GM19238 (cell line): ENCODE results near the gene GPSM1.

ENCODE experiments used
- DNase-seq: peaks from one replicate; pipeline ENCODE4 v3.0.0; 2011; ENCODE audit warnings: low spot score; ENCODE audit not compliant: insufficient read length

The GPSM1 gene

DNA sequence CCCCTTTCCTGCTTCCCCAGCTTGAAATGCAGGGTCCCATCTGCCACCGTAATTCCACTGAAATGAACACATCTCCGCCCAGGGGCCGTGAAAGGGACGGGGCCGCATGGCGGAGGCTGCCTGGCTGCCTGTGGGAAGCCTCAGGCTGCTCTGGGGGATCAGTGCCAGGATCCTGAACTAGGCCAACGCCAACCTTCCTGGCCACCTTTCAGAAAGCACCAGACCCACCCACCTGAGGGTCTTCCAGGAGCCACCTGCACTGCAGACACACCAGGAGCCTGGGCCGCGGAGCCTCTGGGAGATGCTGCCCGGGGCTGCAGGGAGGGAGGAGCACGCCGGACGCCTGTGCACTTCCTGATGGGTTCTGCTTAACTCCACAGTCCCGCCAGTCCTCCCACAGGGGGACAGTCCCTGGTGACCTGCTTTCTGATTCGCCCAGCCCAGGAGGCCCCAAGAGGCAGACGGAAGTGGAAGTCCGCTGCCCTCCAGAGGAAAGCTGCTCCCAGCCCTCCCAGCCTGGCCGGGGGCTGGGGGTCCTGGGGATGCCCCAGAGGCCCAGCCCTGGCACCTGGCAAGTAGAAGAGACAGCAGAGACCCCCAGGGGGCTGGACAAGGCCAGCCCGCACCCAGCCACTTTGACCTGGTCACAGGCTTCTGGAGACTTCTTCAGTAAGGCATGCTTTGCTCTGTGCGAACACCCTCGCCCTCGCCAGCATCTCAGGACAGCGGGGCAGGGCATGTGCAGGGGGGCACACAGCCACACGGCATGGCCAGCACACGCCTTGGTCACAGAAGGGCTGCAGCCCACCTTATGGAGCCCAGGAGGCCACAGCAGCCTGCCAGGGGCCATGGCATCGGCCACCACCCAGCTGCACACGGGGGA is 46.2 kb downstream of the GPSM1 start, which contains the start of gene CARD9:
Gene CARD9, minus strand, starts transcription at position 370 of the 883 bp plus-strand sequence. CDS start 1,591 bp downstream, outside the sequence.
- DNase-seq: no peak

DNA sequence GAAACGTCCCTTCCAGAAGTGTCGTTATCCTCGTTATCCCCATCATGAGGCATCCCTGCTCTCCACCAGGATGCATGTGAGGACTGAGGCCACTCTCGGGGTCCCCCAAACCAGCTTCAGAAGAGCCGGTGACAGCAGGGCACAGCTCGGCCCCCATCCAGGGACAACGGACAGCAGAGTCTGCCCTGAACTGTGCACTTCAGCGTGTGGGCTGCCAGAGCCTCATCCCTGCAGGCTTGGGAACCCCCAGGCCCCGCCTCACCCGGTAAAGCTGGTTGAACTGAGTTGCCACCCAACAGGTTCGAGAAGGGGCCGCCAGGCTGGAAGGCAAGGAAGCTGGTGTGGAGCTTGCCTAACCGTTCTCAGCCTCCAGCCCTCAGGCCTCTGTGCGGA is 46.8 kb downstream of the GPSM1 start:
- no peak for DNase-seq

DNA sequence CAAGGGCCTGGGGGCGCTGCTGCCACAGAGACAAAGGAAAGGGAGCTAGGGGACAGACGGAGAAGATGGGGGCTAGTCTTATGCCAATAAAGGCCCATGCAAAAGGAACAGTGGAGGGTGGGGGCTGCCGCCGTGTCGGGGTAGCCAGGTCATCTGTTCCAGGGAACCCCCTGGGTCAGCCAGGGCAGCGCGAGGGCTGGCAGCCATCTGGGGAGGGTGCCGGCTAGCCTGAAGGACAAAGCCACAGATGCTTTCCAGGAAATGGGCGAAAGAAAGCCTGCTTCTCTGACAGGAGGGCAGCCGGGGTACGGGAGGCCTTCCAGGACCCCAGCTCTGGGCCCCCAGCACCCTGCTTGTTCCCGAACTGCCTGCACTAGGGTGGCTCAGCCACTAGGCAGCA is 47.8 kb downstream of the GPSM1 start:
- no peak for DNase-seq

DNA sequence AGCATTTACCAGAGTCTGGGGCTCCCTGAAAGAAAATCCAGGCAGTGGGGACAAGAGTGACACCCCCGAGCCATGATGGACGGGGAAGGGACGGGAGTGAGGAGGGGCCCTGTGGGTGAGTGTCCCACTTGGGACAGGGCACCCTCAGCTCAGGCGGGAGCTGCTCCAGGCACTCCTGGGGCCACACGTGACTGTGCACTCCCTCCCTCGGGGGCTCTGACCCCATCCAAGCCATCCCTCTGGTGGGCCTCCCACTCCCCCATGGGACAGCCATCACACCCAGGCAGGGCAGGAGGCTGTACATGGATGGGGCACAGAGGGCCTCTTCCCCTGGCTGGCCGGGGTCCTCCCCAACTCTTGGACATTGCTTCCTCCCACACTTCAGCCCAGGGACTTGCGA is 49.1 kb downstream of the GPSM1 start:
- DNase-seq: no peak

DNA sequence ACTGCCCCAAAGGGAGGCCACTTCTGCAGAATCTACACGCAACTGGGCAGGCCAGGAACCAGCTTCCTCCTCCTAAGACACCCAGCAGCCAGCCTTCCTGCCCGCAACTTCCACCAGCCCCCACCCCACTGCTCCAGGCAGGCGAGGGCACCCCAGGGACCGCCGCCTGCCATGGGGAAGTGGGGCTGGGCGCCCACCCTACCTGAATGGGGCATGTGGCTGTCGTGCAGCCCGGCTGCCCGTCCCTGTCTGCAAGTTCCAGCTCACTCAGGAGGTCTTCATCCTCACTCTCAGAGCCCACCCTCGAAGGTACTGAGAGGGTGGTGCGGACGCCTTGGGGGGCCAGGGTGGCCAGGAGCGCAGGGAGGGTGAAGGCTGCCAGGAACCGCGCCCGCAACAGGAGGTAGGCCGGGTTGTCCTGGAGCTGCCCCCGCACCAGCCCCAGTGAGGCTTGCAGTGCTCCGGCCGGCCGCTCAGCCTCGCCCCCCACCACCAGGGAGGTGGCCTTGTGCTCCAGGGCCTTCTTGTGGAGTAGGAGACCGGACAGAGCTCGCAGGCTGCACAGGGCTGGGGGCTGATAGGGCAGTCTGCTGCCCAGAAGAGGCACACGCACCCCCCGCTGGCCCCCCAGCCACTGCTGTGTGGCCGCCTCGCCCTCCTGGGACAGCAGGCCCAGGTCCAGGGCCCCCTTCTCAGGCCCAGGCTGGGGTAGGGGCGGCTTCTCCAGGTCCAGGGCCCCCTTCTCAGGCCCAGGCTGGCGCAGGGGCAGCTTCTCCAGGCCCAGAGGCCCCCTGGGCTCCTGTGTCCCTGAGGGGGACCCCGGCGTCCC is 50.2 kb downstream of the GPSM1 start:
- DNase-seq: no peak

DNA sequence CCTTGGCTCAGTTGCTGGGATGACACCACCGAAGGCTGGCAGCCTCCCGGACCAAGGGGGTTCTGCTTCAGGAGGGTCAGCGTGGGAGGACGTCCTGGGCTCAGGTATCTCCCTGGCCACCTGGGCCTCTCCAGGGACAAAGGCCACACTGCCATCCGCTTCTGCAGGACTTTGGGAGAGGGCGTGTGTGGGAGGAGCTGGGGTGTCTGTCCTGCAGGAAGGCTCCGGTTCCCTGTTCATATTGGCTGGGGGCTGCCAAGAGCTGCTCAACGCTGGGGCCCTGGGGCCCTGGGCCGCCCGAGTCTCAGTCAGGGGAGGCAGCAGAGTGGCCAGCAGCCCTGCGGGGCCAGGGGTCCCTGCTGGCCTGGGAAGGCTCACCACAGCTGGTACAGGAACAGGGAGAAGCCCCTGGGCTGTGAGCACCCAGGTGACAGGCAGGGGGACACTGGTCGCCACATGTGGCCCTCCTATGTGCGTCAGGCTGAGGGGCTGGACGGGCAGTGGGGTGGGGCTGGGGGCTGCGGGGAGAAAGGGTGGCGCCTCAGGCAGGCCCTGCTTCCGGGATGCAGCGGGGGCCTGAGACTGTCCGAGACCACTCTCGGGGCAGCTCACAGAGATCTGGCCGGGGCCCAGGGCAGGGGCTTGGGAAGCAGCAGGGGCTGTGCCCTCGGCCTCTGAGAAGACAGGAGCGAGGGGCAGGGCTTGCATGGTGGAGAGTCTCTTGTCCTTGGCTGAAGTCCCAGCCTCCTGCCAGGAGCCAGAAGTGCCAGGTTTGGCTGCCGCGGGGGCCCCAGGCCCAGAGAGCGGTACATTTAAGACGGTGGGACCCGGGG is 51.0 kb downstream of the GPSM1 start:
- DNase-seq: no peak

DNA sequence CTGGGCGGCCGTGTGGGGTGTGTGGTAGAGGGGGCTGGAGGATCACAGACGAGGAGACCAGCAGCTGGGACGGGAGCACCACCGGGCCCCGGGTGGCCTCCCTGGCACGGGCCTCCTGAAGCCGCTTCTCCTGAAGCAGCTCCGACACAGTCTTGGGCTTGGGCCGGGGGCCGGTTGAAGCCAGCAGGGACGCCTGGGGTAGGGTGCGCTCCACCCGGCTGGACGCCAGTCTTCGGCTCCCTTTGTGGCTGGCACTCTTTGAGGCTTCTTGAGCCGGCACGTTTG is 51.6 kb downstream of the GPSM1 start:
- no peak for DNase-seq

DNA sequence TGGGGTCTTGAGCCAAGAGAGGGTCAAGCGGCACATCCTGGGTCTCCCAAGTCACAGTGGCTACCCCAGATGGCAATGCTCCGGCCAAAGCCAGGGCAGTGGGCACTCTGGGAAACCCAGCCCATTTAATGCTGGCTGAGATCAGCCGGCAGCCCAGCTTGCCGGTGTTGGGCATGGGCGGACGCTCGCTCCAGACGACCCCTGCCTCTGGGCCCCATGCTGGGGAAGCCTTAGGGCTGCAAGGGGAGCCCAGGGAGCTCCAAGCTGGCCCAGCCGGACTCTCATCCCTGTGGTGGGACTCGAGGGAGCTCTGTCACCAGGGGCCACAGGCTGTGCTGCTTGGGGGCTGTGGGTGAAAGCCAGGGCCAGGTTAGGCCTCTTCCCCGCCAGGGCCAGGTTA is 52.1 kb downstream of the GPSM1 start:
- DNase-seq: no peak

DNA sequence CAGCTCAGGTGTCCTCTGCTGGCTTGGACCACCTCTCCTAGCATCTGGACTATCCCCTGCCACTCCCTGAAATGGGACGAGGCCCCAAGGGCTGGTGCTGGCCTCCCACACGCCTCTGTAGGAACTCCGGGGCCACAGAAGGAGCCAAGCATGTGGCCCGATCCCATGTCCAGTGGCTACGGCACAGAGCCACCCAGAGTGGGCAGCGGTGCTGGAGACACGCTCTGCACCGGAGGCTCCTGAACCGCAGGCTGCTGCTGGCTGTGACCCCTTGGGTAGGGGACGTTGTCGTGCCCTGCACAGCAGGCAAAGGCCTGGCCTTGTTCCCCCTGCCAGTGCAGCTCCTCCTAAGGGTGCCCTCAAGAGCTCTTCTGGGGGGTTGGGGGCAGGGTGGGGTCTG is 52.6 kb downstream of the GPSM1 start:
- DNase-seq: no peak

DNA sequence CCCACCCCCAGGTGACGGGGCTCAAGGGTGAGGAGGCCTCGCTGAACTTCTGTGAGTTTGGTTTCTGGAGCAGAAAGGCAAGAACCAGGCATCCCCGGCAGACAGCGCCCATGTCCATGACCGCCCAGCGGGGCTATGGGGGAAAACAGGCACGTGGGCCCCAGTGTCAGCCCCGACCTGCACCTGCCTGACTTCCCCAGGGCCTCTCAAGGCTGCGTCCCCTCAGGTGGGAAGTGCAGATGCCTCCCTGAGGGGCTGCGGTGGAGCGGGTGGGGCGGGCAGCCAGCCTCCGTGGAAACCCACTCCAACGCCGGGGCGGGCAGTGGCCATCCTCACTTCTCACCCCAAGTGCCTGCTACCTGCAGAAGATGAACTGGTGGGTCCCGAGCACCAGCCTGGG is 53.0 kb downstream of the GPSM1 start:
- no peak for DNase-seq

DNA sequence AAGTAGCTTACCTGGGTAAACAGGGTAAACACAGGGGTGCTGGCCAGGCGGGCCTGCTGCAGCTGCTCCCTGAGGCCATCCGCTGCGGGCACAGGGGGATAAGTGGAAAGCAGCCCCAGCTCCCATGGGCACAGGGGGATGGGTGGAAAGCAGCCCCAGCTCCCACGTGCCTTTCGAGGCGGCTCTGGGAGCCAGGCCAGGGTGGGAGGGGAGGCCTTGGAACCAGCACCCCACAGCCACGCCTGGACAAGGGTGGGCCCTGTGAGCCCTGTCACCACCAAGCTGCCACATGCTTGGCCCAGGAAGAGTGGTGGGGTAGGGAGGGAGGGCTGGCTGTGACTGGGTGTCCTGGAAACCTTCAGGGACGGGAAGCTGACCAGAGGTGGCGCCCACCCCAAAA is 54.0 kb downstream of the GPSM1 start:
- DNase-seq: no peak

DNA sequence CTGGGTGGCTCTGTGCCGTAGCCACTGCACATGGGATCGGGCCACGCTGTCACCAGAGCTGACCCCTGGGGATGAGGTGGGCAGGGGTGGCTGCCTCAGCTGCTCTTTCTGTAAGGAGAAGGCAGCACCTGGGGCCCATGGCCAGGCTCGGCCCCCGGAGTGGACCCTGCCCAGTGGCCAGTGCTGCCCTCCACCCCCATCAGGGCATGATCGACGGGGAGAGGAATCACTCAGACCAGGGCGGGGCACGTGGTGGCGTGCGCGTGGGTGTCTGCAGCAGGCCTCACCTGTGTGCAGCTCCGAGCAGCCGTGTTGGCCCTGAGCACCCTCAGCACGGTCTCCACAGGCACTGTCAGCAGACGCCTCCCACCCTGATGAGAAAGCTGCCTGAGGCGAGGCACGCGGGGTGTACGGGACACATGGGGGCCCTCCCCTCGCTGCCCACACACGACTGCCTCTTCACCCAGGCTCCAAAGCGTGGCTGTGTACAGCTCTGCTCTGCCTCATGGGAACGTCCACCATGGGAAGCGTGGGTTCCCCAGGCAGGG is 54.7 kb downstream of the GPSM1 start:
- no peak for DNase-seq

DNA sequence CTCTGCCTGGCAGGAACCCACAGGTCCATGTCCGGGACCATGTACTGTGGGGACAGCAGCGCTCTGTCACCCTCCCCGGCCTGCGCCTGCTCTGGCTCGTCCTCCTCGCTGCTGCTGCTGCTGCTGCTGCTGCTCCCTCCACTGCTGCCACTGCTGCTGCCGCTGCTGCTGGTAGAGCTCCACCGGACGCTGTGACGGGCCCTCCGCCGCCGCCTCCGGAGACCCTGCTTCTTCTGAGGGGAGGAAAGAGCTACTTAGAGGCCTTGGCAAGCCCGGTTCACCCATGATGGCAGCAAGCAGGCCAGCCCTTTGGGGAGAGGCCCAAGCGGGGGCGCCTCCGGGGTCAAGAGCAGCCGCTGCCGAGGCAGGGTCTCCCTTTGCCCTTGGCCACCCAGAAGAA is 56.1 kb downstream of the GPSM1 start:
- no peak for DNase-seq

DNA sequence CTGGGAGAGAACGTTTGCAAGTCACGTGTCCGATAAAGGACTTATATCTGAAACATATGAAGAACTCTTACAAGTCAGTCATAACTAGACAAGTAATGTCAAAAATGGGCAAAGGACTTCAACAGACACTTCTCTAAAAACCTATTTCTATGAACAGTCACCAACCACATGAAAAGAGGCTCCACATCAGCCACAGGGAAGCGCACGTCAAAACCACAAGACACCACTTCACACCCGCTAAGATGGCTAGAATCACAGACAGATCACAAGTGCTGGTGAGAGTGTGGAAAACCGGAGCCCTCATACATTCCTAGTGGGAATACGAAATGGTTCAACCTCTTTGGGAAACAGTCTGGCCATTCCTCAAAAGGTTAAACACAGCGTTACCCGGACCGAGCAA is 57.7 kb downstream of the GPSM1 start:
- no peak for DNase-seq

DNA sequence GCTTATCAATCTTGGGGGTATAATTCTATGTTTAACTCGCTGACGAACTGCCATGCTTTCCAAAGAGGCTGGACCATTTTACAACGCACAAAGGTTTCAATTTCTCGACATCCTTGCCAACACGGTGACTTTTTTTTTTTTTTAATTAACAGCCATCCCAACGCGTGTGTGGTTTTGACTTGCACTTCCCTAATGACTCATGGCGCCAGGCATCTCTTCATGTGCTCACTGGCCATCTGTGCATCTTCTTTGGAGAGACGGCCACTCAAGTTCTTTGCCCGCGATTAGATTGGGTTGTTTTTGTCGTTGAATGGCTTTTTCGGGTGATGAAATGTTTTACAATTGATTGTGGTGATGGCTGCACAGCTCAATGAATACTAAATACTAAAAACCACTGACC is 58.7 kb downstream of the GPSM1 start:
- DNase-seq: no peak

DNA sequence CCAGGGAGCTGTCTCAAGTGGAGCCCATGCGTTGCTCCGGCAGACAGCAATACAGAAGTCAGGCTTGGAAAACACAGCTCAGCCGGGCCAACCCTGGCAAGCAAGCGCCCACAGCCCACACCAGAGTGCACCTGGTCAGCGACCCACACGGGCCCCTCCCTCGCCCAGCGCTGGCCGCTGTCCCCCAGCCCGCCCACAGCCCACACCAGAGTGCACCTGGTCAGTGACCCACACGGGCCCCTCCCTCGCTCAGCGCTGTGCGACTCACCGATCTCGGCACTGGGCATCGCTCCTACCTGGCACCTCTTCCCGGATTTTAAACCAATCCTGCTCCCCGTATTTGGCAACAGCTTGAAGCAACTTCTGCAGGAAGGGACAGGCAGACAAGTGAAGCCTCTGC is 59.9 kb downstream of the GPSM1 start:
- DNase-seq: no peak

DNA sequence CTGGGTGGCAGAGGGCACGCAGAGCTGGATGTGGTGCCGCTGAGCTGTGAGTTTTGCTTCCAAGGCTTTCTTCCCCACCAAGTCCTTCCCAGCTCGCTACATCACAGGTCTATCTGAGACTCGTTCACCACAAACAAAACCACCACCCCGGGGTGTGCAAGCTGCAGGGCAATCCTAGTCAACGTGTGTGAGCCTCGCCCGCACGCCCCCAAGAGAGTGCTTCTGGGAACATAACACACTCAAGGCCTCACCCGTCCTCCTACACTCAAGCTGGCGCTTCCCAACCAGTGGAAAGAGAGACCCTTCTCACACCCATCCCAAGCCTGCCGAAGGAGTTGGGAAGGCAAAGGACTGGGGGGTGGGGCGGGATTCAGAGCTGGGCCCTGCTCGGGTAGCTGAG is 62.1 kb downstream of the GPSM1 start:
- DNase-seq: no peak

DNA sequence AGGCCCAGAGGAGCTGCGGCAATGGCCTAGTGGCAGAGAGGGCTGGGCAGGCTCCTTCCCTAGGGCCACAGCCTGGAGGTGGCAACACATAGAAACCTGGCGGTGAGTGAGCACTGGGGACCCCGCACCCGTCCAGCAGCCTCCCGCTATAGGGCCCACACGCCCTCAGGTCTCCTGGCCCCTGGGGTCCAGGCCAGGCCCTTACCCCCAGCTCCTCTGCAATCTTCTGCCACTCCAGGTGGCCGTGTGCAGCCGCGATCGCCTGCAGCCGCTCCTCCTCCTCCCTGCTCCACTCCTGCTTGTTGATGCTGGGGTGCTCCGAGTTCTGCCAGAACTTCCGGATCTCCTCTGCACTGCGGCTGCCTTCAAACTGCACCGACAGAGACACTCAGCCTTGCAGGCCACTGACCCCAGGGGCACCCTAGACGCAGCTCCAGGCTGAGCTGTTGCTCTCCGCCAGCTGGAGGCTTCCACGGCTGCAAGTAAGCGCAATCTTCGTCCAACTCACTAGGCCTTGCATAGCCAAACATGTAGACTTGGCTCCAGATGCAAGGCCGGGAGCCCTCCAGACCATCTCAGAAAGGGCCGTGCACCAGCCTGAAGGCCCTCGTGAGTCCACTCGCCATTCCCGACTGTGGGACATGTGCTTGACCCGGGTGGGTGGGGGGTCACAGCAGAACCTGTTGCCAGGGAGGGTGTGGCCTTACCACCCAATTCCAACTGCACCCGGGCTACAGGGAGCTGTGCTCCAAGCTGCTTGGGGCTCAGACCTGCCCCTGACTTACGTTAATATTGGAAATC is 64.6 kb downstream of the GPSM1 start:
- DNase-seq: no peak

DNA sequence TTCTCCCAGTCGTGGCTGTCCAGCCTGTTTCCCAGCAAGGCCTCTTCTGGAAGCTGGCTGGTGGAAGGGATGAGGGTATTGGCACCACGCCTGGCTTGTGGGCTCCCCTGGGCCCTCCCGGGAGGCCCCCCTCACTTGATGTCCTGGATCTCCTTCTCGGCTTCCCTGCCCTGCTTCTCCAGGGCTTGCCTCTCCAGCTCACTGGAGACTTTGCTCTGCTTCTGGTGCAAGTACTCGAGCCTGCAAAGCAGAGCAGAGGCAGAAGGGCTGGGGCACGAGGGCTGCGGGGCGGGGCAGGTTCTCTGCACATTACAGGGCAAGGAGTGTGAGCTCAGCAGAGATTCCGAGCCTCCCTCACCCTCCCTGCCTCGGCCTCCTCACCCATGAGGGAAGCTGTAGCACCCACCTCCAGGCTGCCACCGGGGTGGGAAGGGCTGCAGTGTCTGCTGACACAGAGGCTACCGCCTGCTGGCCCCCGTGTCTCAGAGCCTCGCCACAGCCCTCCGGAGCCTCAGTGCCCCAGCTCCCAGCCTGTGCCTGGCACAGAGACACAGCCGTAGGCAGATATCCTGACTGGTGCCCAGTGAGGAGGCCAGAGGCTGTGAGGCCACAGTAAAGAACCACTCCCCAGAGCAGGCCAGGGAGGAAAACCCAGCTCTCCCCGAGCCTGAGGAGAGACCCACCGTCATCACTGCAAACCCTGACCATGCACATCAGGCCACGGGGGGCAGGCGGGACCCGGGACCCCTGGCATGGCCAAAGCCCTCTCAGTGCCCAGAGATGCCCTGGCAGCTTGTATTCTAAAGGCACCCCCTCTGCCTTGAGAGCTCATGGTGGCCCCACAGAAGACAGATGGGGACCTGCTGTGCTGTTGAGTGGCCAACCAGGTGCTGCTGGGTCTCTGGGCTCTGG is 65.5 kb downstream of the GPSM1 start:
- DNase-seq: no peak

DNA sequence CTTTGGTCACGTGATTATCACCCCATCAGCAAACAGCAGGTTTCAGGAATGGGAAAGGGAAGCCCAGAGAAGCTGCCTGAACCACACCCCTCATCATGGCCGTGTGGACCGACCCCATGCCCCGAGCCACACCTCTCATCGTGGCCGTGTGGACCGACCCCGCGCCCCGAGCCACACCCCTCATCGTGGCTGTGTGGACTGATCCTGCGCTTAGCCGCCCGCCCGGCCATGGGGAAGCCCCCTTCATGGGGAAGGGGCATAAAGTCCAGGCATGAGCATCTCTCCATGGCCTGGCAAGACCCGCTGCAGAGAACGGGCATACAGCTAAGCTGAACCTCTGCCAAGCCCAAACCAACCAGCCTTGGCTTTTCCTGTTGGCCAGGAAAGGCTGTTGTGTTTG is 66.2 kb downstream of the GPSM1 start:
- no peak for DNase-seq
